Measurements from ENCODE around the gene PHACTR4. TPM values are rescaled to one million over a fixed set of nuclear protein-coding genes. Genes with fewer than 3 reads are reported as not detected.

PHACTR4 gene
- total RNA-seq, 6 donors from 2014 or later, result 28.8 to 38.7 (median 33.9) TPM

- ATAC-seq (ENCODE audit: low FRiP score in 2 of 2), result no peak
- 89 to 94% methylated on average over 1 of the region's 1 CpG for WGBS, 2 donors
- DNase-seq, result no peak
- peaks cover 19 to 35% (median 23%) of the 10 kb centered on the region in 4 donors for H3K4me1 ChIP-seq
- no peaks in the 10 kb centered on the region for H3K27me3 ChIP-seq
- H3K27ac ChIP-seq, result no peak overlapping the region
- no peak for TF ChIP-seq POLR2AphosphoS5 (IDR thresholded peaks at IDR 0.05)
- no peak for TF ChIP-seq EP300 (IDR thresholded peaks at IDR 0.05)
- TF ChIP-seq CTCF (IDR thresholded peaks at IDR 0.05), result no peak
- TF ChIP-seq POLR2A (IDR thresholded peaks at IDR 0.05), result no peak
- H3K9me3 ChIP-seq, result no peaks in the 10 kb centered on the region
- H3K4me3 ChIP-seq, result no peak overlapping the region
- H3K36me3 ChIP-seq, result peaks cover 7 to 41% (median 29%) of the 10 kb centered on the region in 4 donors
These were observed 147.0 kb downstream of the PHACTR4 start for GRCh38 chr1:28516518-28516956.

GRCh38 chr1:28517649-28517999 is 148.1 kb downstream of the PHACTR4 start:
- Histone ChIP-seq H3K4me3 (peak overlapping the region in 3 of 4 donors; percentile 76 to 83 (median 81)), H3K36me3 (peaks cover 7 to 31% (median 19%) of the 10 kb centered on the region in 4 donors), H3K27ac (peak overlapping the region in 3 of 4 donors; percentile 80 to 90 (median 83)), H3K9me3 (no peaks in the 10 kb centered on the region), H3K27me3 (no peaks in the 10 kb centered on the region), H3K4me1 (peaks cover 13 to 24% (median 15%) of the 10 kb centered on the region in 4 donors)
- ATAC-seq (ENCODE audit: low FRiP score in 2 of 2), result peak in 1 of 2 donors; percentile 25
- 20 to 23% methylated on average over 7 of the region's 7 CpGs for WGBS, 2 donors
- TF ChIP-seq POLR2A (IDR thresholded peaks at IDR 0.05) (no peak), POLR2AphosphoS5 (IDR thresholded peaks at IDR 0.05) (no peak), CTCF (IDR thresholded peaks at IDR 0.05) (no peak), EP300 (IDR thresholded peaks at IDR 0.05) (no peak)
- no peak for DNase-seq

- WGBS, 2 donors, result 0 to 1% methylated on average over 5 to 47 of the region's 92 CpGs
- Histone ChIP-seq H3K4me3 (peak overlapping the region; percentile 76 to 83 (median 82)), H3K36me3 (peaks cover 6 to 25% (median 14%) of the 10 kb centered on the region in 4 donors), H3K27me3 (no peaks in the 10 kb centered on the region), H3K4me1 (peaks cover 13 to 19% (median 15%) of the 10 kb centered on the region in 4 donors), H3K27ac (peak overlapping the region; percentile 72 to 90 (median 82)), H3K9me3 (no peaks in the 10 kb centered on the region)
- ATAC-seq (ENCODE audit: low FRiP score in 2 of 2), result peak; percentile 94 to 96
- peak in 1 of 2 donors; percentile 60 for TF ChIP-seq POLR2AphosphoS5 (IDR thresholded peaks at IDR 0.05)
- peak in 2 of 4 donors; percentile 28 to 82 for TF ChIP-seq POLR2A (IDR thresholded peaks at IDR 0.05)
- no peak for TF ChIP-seq EP300 (IDR thresholded peaks at IDR 0.05)
- TF ChIP-seq CTCF (IDR thresholded peaks at IDR 0.05), result peak; percentile 97 to 100 (median 99)
- peak; percentile 94 to 98 for DNase-seq
These were observed 148.6 kb downstream of the PHACTR4 start for GRCh38 chr1:28518000-28518744.

GRCh38 chr1:28518745-28519341 is 149.3 kb downstream of the PHACTR4 start:
- H3K36me3 ChIP-seq, result peaks cover 0 to 18% (median 8%) of the 10 kb centered on the region in 4 donors
- H3K4me3 ChIP-seq, result peak overlapping the region; percentile 48 to 83 (median 78)
- DNase-seq, result peak in 1 of 2 donors; percentile 36
- H3K27ac ChIP-seq, result peak overlapping the region in 3 of 4 donors; percentile 72 to 90 (median 80)
- TF ChIP-seq CTCF (IDR thresholded peaks at IDR 0.05), result no peak
- no peak for TF ChIP-seq POLR2A (IDR thresholded peaks at IDR 0.05)
- no peaks in the 10 kb centered on the region for H3K9me3 ChIP-seq
- H3K27me3 ChIP-seq, result no peaks in the 10 kb centered on the region
- no peak for ATAC-seq (ENCODE audit: low FRiP score in 2 of 2)
- H3K4me1 ChIP-seq, result peaks cover 13 to 17% (median 15%) of the 10 kb centered on the region in 4 donors
- WGBS, 2 donors, result 9 to 17% methylated on average over 8 to 20 of the region's 21 CpGs
